ENCODE results near the gene DMRTC1.
"Not testable (repeated sequence)": the region's sequence is repeated elsewhere in the genome, so short reads cannot be mapped to it uniquely, and the experiment has no call there.

GRCh38 chrX:72959971-72960370 is 16.3 kb upstream of the DMRTC1 start:
- TF ChIP-seq POLR2A (IDR thresholded peaks at IDR 0.05; ENCODE audit: low read length); GATA1 (IDR thresholded peaks at IDR 0.05; ENCODE audit: low read depth, low read length): not testable (repeated sequence)
